GM21529 (cell line): ENCODE measurements around the gene SCGB2A2.

ENCODE experiments used
- ATAC-seq: cut with Tn5 transposase; IDR thresholded peaks from one replicate; pipeline ENCODE4 v1.9.1; 2021; ENCODE audit not compliant: unreplicated experiment

Gene SCGB2A2

DNA sequence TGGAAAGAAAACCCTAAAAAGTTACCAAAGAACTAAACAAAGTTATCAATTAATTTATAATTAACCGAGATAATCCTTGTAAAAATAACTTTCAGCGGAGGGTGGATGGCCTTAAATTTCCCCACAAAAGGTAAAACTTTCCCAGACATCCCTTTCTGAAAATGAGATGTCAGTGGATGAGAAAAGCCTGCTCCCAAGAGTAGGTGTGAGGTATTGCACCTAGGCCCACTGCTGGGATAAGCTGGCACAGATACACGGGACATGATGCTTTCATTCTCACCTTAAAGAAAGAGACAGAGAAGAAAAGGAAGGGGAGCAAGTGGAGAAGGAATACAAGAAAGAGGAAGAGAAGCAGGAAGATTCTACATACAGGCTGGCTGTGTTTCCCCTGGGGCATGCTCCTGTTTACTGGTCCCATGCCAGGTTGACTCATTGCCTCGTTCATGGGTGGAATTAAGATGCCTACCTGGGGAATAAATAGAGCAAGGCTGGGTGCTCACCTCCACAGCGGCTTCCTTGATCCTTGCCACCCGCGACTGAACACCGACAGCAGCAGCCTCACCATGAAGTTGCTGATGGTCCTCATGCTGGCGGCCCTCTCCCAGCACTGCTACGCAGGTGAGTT, at the start of gene SCGB2A2:
TSS of gene SCGB2A2 (plus strand) at position 505 of the 625 bp plus-strand sequence. CDS start at position 564, 59 bp downstream.
- no peak for ATAC-seq

GRCh38 chr11:62221498-62221897, 48.5 kb upstream of the SCGB2A2 start:
- ATAC-seq = no peak

GRCh38 chr11:62223095-62223494, 46.9 kb upstream of the SCGB2A2 start:
- ATAC-seq = no peak

- ATAC-seq = no peak
Observed at GRCh38 chr11:62233730-62234129, 36.2 kb upstream of the SCGB2A2 start.

- no peak for ATAC-seq
Observed at GRCh38 chr11:62236187-62236586, 33.8 kb upstream of the SCGB2A2 start.

- no peak for ATAC-seq
Observed at GRCh38 chr11:62237499-62237898, 32.5 kb upstream of the SCGB2A2 start.

GRCh38 chr11:62238151-62238550, 31.8 kb upstream of the SCGB2A2 start:
- no peak for ATAC-seq

DNA sequence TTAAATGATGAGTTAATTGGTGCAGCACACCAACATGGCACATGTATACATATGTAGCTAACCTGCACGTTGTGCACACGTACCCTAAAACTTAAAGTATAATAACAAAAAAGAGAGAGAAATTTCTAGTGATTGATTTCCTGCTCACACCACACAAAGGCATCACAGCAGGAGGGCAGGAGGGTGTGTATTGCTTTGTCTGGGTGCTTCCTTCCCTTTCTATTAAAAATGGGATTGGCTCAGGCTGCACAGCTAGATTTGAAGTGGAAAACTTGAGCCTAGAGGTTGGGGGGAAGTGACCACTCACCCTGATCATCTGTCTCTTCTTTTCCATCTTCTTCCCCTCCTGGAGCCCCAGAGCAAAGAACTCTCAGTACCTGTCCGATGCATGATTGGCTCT, 28.9 kb upstream of the SCGB2A2 start:
- ATAC-seq = no peak

DNA sequence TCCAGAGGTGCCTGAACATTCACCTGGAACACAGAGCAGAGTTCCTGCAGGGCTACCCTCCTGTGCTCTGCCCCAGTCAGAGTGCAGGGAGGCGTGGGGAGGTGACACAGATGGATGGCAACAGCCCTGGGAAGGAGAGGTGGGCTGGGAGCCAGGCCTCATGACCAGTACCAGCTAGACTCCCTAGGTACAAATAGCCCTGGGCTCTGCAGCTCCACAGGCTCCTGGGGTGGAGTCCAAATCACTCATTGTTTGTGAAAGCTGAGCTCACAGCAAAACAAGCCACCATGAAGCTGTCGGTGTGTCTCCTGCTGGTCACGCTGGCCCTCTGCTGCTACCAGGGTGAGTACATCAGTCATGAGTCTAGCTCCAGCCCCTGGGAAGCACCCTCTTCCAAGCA, 27.9 kb upstream of the SCGB2A2 start, which contains the start of gene SCGB1D2:
TSS of gene SCGB1D2 (plus strand) at position 219 of the 400 bp plus-strand sequence. CDS start at position 288, 69 bp downstream.
- ATAC-seq = no peak

DNA sequence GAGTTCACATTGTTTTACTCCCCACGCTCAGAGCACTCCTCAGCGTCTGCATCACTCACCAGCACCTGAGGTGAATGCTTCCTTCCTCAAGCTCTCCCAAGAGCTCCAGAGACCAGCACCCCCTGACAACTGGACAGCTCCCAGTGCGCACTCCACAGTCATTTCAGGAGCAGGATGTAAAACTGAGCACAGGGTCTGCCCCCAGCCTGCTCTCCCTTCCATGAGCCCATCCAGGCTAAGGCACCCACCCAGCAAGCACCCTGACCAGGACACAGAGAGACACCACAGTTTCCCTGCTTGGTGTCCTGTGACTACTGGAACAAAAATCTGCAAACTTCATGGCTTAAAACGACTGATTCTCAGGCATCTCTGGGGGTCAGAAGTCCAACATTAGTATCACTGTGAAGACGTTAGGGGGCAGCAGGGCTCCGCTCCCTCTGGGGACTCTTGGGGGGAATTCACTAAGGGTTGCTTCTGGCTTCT, 24.6 kb upstream of the SCGB2A2 start:
- no peak for ATAC-seq

- ATAC-seq = no peak
Observed at GRCh38 chr11:62251698-62252097, 18.3 kb upstream of the SCGB2A2 start.

- no peak for ATAC-seq
Observed at GRCh38 chr11:62253999-62254542, 15.9 kb upstream of the SCGB2A2 start.

- no peak for ATAC-seq
Observed at GRCh38 chr11:62256281-62256680, 13.7 kb upstream of the SCGB2A2 start.

GRCh38 chr11:62260261-62260953, 9.6 kb upstream of the SCGB2A2 start:
- no peak for ATAC-seq

GRCh38 chr11:62264004-62264403, 6.0 kb upstream of the SCGB2A2 start:
- ATAC-seq = no peak

DNA sequence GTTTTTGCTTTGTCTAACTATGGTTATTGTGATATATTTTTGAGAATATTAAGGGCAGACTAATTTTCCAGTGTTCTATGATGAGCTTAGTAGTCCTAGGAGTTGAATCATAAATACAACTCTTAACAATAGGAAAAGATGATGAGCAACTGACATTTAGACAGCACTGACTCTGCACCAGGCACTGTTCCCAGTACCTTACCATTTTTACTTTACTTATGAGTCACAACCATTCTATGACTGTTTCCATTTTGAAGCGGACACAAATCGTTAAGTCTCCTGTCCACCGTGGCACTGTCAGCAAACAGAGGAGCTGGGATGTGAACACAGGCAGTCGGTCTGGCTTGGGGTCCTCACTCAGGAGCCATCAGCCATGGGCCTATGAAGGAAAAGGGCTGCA, 3.4 kb upstream of the SCGB2A2 start:
- no peak for ATAC-seq

DNA sequence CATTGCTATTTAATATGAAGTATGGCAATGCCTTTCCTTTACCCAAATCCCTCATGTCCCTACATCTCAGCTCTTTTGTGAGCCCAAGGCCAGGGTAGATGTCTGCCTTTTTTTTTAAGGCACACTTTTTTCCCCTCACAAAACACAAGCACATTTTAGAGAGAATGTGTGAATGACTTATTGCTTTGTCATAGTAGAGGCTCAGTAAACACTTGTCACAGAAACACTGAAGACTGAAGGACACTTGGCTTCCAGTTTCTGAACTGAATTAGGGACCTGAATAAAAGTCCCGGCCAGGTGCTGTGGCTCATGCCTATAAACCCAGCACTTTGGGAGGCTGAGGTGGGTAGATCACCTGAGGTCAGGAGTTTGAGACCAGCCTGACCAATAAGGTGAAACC, 2.9 kb upstream of the SCGB2A2 start:
- no peak for ATAC-seq

- ATAC-seq = no peak
Observed at GRCh38 chr11:62267576-62267975, 2.4 kb upstream of the SCGB2A2 start.

DNA sequence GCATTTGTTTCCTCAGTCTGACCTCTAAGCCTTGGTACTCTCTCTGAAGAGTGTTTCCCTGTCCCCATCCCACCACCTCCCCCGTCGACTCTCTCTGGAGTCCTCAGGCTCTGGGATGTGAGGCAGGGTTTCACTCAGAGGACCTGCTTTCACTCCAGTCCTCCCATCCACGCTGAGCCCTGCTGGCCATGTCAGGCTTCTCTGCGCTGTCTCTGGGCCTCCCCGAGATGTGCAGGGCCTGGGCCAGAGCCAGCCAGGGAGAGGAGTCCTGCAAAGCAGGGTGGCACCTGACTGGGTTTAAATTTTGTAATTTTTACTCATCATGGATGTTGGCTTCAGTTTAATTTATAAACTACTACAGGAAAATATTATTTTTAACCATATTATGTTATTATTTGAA, 3.3 kb downstream of the SCGB2A2 start:
- no peak for ATAC-seq

DNA sequence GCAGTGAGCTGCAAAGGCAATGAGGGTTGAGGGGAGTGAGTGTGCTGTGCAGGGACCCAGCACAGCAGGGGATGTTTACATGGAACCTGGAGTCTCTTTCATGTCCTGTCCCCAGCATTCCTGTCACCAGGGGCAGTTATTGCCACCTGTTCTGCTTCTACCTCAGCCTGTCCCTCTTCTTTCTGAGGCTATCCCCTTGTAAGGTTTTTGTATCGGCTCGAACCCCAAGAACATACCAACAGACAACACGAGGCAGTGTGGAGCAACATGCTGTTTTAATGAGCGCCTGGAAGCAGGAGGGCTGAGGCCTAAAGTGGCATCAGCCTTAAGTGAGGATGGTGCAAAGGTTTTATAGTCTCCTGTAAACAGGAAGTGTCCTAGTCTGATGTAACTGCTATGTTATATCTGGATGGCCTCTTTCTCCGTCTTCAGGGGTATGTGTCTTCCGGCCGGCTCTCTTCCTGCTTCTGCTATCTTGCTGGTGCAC, 3.9 kb downstream of the SCGB2A2 start:
- no peak for ATAC-seq

DNA sequence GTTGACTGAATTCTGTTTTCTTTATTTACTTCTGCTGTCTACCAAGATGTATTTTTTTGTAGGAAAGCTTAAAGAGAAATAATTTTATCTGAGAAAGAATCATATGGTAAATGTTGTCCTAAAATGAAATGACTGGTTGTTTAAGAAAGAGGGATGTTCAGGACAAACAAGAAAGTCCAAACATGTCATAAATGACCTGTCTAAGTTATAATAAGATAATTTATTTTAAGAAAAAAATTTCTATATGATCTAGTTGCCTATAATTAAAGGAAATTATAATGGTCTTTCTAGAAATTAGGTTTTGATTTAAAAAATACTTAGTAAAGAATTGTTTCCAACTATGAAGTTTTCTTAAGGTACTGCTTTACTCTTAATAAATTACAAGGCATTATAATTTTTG, 10.5 kb downstream of the SCGB2A2 start:
- no peak for ATAC-seq

- ATAC-seq = no peak
Observed at GRCh38 chr11:62295504-62295903, 25.5 kb downstream of the SCGB2A2 start.
